Stimulated activated CD4-positive, alpha-beta T cell treated with anti-CD3 and anti-CD28 coated beads, Interleukin-4, amount 100 ng/mL, for 48 hours (primary cell): ENCODE measurements around the gene ESPL1.

Experiments
- DNase-seq, 2 donors: peaks; one replicate each; pipeline ENCODE4 v3.0.0-alpha.2; 2020; ENCODE audit warnings: low read depth in 2 of 2

ESPL1 gene

DNA sequence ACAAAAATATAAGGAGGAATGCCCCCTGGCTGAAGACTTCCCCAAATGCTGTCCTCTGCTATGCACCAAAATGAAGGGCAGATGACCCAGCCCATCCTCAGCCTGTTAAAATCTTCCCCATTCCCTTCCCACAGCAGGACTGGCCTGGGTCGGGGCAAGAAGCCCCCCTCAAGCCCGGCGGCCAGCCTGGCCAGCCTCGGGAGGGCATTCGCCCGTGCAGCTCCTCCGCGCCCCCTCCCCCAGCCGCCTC lies 36.5 kb upstream of the ESPL1 start:
- no peak for DNase-seq

DNA sequence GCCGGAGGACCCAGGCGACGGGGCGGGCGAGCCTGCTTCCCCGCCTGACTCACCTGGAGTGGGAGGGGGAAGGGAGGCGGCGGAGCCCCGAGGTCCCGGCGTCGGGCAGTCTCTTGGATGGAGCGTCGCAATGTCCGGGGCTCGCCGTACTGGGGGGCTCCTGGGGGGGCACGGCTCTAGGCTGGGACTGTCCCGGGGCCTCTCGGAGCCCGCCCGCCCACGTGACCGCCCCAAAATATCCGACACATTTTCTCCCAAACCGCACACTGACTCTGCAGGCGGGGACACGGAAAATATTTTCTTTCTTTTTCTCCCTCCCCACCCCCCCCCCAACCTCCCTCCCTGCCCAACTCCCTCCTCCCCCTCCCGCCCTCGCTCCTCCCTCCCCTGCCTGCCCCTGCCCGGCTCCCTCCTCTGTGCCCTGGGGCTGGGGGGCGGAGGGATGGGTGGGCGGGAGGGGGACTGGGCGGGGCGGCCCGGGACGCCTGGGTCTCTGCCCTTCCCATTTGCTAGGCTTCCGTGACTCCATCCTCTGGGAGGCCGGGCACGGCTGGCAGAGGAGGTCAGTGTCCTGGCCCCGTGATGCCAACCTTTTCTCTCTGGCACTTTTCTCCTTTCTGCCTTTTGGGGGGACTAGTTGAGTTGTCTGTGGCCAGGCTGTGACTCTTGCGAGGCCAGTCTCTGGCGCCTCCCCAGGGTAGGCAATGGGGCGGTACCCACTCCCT lies 36.0 kb upstream of the ESPL1 start, which contains the start of gene RARG:
Gene RARG (minus strand): TSS at position 289 of the 725 bp plus-strand sequence. CDS start 4,664 bp downstream, outside the sequence.
- peak; percentile 52 to 70 for DNase-seq

GRCh38 chr12:53232646-53233461 lies 35.2 kb upstream of the ESPL1 start:
- no peak for DNase-seq

DNA sequence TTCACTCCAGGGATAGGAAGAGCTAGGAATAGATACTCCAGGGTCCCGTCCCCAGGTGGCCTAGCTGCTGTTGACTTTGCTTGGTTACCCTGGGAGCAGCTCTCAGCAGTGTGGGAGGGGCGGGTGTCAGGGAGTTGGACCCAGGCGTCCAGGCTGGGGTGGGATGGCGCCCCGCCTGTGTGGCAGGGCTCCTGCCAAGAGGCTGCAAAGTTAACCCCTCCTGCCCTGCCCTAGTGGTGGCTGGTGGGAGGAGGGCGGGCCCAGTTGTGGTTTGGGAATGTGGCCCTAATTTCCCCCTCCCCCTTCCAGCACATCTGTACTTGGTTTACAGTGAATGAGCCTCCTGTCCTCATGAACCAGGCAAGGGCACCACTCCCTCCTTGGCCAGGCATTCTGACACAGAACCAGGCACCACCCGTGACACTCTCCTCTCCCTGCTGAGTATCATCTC lies 34.4 kb upstream of the ESPL1 start:
- no peak for DNase-seq

- DNase-seq = no peak
Observed at GRCh38 chr12:53234271-53234914, 33.7 kb upstream of the ESPL1 start.

DNA sequence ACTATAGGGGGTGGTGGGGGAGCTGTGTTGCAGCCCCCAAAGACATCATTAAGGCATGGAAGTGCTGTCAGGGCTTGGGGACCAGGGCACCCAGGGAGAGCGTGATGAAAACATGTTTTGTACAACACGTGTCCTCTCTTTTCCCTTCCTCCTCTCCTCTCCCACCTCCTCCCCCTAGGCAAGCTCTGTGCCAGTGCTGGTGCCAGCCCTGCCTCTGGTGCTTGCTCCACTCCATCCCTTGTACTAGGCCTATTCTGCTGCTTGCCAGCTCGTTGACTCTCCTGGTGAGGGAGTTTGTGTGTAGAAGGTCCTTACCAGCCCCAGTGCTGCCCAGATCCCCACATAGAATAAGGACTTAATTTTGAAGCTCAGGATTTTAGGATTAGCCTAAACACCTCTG lies 32.9 kb upstream of the ESPL1 start:
- DNase-seq = no peak

DNA sequence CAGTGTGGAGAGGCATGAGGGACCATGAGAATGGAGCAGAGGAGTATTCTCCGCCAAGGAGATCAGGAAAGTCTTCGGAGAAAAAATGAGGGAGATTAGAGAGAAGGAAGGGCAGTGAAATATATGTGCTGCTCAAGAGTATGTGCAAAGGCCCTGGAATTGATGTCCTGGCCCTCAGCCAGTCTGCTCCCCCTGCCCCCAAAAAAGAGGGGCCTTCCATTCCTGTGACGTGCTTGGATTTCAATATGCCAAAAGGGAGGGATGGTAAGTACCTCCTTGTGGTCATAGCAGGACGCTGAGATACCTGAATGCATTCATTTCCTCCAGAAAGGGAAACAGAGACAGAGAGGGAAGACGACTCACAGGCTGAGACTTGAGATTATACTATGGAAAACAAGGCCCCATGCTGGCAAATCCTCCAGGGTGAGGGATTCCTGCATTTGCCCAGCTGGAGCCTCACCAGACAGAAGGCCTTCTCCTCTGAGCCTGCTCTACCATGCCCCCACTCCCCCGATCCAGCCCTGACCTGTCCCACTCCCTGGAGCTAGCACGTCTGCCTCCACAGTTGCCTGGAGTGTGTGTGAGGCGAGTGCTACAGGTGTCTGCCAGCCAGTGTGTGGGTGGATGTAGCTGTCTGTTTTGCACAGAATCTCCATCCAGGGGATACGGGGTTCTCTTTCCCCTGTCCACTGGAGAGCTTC lies 32.2 kb upstream of the ESPL1 start:
- no peak for DNase-seq

GRCh38 chr12:53236443-53237111 lies 31.5 kb upstream of the ESPL1 start:
- DNase-seq = no peak

DNA sequence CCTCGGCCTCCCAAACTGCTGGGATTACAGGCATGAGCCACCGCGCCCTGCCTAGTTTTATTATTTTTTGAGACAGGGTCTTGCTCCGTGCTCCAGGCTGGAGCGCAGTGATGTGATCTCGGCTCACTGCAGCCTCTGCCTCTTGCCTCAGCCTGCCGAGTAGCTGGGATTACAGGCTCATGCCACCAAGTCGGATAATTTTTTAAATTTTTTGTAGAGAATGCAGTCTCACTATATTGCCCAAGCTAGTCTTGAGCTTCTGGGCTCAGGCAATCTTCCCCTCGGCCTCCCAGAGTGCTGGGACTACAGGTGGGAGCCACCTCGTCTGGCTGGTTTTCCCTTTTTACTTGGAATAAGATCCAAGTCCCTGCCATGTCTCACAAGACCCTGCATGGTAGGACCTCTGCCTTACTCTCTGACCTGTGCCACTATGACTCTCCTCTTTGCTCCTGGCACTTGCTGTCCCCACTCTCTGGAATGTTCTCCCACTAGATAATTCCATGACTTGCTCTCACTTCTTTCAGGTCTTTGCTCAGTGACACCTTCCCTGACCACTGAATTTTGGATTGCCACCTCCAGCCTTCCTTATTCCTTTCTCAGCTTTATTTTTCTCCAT lies 28.3 kb upstream of the ESPL1 start:
- no peak for DNase-seq

DNA sequence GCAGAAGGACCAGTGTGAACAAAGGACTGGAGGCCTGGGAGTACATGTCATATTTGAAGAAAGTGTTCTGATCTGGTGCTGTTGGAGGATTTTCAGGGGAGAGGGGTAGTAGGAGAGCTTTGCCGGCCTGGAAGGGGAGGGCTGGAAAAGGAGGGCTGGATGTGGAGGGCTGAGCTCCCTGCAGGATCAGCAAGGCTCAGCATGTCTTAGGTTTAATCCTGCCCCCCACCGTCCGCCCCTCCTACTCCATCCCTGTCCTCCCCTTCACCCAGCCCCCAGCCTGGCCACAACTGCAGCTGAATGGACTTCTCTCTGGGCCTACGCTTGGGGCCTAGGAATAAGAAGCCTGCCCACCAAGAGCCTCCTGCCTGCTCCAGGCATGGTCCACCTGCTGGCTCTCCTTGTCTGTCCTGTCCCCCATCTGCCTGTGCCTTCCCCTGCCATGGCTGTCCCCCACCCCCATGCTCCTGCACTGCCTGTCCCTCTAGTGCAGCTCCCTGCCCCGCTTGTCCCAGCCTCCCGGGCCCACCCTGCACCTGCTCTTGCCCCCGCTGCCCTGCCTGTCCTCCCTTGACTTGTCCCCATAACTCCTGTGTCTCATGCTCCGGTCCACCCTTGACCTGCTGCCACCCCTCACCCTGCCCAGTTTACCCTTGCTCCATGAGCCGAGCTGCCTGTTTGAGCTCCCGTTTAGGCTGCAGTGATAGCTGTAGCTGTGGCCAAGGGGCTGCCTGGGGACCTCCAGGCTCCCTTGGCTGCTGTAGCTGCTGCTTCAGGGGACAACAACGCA lies 26.3 kb upstream of the ESPL1 start:
- no peak for DNase-seq

DNA sequence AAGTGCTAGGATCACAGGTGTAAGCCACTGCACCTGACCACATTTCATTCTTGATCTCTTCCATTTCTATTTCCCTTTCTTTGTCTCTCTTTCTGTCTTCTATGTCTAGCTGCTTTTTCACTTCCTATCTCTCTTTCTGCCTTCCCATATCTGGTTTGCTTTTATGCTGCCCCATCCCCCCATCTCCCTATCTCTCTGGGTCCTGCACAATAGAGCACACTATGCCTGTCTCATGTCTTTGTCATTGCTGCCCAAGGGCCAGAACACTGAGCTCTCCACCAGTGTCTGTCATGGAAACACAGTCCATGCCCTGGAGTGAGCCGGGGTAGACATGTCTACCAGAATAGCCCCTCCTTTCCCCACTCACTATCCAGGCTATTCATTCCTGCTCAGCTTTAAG lies 23.8 kb upstream of the ESPL1 start:
- DNase-seq = no peak

- no peak for DNase-seq
Observed at GRCh38 chr12:53245286-53245685, 22.8 kb upstream of the ESPL1 start.

DNA sequence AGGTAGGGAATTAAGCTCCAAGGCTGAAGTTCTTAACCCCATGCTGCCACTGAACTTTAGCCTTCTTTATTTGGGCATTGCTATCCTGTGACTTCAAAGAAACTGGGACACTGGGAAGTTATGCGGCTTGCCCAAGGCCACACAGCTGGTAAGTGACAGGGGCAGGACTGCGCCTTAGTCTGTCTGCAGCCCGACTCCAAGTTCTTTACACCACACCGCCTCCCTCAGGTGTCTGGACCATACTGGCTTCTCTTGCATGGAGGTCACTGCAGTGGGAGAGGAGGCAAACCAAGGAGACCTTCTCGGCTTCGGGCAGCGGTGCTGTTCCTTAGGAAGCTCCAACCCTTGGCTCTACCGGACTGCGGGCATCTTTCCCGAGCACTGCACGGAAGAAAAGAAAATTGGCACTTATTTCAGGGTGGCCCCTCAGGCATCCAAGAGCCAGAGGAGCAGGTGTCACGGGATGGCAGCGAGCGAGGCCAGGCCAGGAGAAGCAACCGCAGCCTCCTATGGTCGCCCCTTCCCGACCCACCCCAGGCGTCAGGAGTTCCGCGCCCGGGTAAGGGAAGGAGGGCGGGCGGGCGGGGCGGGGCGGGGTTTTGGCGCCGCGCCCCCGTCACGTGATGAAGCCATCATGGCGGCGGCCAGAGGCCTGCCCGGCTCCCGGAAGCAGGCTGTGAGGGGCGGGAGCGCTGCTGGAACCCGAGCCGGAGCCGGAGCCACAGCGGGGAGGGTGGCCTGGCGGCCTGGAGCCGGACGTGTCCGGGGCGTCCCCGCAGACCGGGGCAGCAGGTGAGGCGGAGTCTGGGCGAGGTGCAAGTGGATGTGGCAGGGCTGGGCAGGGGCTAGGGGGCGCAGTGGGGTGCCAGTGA lies 16.4 kb upstream of the ESPL1 start:
- DNase-seq = peak; percentile 60 to 66

DNA sequence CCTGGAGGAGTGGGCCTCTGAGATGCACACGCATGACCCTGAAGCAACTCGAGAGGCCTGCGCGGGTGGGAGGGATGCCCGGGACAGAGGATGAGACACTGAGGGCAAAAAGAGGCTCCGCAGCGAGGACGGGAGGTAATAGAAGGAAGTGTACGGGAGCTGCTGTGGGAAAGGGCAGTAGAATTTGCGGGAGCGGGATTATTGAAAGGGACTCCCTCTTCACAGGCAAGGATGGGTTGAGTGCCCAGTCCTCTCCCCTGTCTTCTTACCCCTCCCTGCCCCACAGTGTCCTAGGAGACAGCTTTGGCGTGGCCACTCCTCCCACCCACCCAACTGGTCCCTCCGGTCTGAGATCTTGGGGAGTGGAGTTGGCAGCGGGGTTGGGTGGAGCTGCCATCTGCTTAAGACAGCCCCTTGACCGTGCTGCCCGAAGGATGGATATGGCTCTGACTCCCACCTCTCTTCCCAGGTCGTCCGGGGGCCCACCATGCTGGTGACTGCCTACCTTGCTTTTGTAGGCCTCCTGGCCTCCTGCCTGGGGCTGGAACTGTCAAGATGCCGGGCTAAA lies 15.7 kb upstream of the ESPL1 start:
- DNase-seq = no peak

DNA sequence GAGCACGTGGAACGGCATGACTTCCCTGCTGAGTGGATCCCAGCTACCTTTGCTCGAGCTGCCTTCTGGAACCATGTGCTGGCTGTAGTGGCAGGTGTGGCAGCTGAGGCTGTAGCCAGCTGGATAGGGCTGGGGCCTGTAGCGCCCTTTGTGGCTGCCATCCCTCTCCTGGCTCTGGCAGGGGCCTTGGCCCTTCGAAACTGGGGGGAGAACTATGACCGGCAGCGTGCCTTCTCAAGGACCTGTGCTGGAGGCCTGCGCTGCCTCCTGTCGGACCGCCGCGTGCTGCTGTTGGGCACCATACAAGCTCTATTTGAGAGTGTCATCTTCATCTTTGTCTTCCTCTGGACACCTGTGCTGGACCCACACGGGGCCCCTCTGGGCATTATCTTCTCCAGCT lies 14.8 kb upstream of the ESPL1 start:
- no peak for DNase-seq

GRCh38 chr12:53254816-53255545 lies 13.1 kb upstream of the ESPL1 start:
- no peak for DNase-seq

- DNase-seq = no peak
Observed at GRCh38 chr12:53255996-53256395, 12.1 kb upstream of the ESPL1 start.
